HG03521 (cell line): Measurements from ENCODE around the gene UQCR10.

Experiments used
- ATAC-seq: cut with Tn5 transposase; IDR thresholded peaks from one replicate; pipeline ENCODE4 v1.9.1; 2021; ENCODE audit warnings: mild to moderate bottlenecking, moderate library complexity; ENCODE audit not compliant: unreplicated experiment

The UQCR10 gene

DNA sequence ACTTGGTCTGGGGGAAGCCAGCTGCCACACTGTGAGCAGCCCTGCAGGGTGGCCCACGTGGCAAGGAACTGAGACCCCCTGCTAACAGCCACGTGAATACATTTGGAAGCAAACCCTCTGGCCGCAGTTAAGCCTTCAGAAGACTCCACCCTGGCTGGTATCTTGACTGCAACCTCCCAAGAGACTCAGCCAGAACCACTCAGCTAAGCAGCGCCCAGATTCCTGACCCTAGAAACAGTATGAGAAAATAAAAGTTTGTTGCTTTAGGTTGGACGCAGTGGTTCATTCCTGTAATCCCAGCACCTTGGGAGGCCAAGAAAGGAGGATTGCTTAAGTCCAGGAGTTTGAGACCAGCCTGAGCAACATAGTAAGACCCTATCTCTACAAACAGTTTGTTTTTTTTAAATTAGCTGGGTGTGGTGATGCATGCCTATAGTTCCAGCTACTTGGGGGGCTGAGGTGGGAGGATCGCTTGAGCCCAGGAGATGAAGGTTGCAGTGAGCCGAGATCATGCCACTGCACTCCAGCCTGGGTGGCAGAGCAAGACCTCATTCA is 9.0 kb upstream of the UQCR10 start:
- ATAC-seq, result no peak

DNA sequence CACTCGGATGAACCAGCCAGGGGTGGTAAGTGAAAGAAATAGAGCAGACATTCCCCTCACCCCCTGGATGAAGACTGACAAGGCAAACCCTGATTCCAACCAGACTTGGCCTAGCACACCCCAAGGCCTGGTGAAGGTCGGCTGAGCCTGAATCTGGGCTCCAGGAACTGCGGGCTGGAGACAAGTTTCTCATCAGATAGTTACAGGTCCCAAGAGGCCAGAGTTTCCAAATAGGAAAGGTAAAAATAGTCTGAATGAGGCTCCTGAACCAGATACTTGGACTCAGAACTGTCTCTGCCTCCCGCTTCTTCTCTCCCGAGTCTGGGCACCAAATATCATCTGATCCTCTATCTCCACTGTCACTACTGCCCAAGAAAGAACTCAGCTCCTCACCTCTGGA is 8.2 kb upstream of the UQCR10 start:
- ATAC-seq, result no peak

DNA sequence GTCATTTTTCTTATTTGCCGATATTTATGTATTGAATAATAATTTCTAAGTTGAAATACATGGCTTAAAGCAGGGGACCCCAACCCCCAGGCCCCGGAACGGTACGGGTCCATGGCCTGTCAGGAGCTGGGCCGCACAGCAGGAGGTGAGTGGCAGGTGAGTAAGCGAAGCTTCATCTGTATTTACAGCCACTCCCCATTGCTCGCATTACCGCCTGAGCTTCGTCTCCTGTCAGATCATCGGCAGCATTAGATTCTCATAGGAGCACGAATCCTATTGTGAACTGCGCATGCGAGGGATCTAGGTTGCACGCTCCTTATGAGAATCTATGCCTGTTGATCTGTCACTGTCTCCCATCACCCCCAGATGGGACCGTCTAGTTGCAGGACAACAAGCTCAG is 4.9 kb upstream of the UQCR10 start:
- ATAC-seq, result no peak

- no peak for ATAC-seq
Measured at GRCh38 chr22:29765905-29766631, 1.1 kb upstream of the UQCR10 start.

DNA sequence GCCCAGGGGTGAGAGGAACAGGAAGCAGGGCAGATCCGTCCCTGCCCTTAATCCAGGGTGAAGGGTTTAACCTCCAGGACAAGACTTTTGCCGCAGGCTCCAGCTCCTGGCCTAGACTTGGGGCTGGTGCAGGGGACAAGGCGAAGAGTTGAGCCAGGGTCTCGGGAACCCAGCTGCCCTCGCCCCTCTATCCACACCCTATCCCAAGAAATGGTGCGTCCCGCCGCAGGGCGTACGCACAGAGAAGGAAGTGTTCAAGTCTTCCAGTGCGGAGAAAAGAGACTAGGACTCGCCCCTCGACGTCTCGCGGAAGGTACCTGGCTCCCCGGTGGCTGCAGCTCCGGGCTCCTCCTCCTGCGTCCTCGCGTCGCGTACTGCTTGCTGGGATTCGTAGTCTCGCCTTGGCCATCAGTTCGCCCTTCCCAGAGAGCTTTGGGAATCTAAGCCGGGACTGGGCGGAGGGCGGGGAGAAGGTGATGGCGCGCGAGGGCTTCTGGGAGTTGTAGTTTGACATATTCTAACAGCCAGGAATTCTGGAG is 468 bp upstream of the UQCR10 start, which contains the start of gene ZMAT5:
ZMAT5 (minus strand) TSS at position 376 of the 539 bp plus-strand sequence. CDS start 18,463 bp downstream, outside the sequence.
- ATAC-seq, result peak; percentile 91

GRCh38 chr22:29768052-29768693 is 1.0 kb downstream of the UQCR10 start:
- no peak for ATAC-seq

- ATAC-seq, result no peak
Measured at GRCh38 chr22:29769723-29770321, 2.7 kb downstream of the UQCR10 start.

DNA sequence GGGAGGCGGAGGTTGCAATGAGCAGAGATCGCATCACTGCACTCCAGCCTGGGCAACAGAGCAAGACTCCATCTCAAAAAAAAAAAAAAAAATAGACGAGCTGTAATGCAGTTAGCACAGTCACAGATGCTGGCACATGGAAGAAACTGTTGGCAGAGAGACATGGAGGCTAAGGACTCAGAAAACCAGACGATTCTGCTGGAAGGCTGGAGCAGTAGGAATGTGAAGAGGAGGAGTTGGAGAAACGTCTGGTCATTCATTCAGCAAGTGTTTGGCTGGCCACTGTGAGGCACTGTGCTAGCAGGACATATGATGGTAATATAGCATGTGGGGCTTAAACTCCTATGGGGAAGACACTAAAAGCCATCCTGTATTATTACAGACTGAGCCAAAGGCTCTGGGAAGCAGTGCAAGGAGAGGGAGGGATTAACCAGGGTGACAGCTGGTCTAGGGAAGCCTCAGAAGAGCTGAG is 5.0 kb downstream of the UQCR10 start:
- no peak for ATAC-seq

DNA sequence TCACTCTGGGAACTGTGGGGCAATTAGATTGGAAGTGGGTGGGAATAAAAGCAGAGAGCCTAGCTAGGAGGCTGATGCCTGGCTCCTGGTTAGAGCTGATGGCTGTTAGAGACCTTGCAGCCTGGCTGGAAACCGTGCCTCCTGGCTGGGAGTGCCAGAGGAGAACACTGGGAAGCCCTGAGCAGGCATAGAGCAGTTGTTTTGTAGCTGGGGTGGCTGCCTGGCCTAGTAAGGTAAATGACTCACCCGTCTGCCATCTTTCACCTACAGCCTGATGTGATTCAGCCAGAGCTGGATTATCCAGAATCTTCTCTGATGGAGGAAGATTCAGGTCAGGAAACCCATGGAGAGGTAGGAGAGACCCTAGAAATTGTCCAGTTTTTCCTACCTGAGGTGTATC is 6.1 kb downstream of the UQCR10 start:
- ATAC-seq, result no peak

GRCh38 chr22:29780220-29780619 is 13.1 kb downstream of the UQCR10 start:
- no peak for ATAC-seq

DNA sequence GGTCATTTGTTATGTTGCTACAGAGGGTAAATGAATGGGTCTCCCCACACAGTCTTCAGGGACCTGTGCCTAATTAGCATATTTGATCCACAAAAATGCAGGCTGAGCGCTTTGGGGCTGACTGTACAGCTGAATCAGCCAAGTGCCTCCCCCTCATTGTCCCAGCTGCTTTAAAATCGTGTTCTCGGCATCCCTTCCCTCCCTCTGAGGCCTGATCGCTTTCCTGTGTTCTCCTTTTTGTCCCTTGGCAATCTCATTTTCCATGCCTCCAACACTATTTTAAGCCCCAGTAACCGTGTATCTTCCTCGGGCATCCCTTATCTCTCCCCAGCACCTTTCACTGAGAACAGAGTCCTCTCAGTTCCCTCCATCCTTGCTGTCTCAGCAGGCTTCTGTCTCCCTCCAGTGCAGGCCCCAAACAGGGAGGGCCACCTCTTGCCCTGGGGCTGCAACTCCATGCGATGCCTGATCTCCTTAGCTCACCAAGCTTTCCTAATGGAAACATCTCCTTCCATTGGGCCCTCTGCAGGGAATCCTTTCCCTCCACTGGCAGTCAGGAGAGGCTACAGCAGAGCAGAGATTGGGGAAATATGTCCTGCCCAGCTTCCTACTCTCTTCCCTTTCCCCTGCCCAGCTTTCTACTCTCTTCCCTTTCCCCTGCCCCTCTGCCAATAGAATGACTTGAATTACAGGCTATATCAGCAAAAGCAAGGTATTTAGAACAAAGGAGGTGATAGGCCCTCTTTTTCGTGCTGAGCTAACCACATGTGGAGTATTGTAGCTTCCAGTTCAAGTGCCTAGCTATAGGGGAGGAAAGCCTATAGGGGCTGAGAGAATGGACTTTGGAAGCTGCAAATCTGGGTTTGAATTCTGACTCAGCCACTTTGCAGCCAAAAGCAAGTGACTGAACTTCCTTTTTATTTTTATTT is 13.8 kb downstream of the UQCR10 start:
- ATAC-seq, result no peak

DNA sequence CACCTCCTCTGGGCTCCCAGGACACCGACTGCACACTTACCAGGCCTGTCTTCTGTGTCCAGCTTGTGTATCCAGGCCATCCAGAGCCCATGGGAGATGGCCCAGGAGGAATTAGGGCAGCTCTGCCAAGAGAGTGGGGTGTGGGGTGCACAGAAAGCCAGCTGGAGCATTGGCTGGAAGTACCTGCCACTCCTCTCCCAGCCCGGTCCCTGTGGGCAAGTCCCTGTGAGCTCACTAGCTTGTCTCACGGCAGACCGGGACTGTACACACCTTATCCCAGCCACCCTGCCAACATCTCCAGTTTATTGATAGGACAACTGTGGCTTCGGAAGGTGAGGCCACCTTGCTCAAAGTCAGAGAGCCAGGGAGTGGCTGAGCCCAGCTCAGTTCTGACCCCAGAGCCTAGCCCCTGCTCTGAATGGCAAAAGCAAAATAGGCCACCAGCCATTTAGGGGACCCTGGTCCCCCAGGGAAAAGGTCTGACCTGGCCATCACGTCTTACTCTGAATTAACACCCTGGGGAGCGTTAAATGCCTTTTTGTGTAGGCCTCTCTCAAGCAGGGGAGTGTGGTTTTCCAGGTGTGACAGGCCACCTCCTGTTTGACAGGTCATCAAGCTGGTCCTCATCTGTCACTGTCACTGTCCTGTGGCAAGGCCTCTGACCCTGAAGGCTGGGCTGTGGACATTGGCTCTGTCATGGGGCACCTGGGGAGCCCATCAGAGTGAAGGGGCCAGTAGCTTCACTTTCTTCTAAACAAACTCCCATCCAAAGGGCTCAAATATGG is 15.1 kb downstream of the UQCR10 start:
- ATAC-seq, result no peak

DNA sequence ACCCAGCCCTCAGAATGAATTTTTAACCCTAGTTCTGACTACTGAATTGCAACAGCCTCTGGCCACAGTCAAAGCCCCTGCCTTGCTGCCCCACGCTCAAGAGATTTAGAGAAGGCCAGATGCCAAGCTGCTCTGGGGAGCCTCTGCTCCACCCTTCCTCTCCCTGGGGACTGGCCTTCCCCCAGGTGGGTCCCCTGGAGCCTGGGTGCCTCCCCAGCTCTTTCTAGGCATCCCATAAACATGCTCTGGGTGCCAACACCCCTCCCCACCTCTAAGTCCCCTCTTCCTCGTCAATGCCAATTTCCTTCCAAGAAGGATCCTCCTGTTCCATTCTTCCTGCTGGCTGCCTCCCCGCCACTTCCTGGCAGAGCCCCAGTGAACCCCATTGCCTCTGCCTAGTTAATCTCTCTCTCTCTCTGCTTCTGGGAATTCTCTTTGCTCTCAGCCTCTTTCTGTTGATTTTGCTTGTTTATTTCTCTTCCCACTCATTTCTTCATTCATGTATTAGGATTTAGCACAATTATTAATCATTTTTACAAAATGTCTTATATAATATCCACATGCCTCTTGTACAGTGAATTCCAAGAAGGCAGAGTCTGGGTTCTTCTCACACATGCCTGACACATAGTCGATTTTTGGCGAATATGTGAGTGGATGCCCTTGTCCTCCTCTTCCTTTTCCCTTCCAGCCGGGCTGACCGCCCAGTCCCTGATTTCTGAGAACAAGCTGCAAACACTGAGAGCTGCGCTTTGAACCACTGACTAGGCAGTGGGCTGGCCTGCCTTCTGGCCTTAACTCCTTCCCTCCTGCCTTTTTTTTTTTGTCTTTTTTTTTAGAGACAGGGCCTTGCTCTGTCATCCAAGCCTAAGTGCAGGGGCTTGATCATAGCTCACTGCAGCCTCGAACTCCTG is 17.5 kb downstream of the UQCR10 start:
- ATAC-seq, result no peak

GRCh38 chr22:29786031-29786430 is 18.9 kb downstream of the UQCR10 start:
- no peak for ATAC-seq

- no peak for ATAC-seq
Measured at GRCh38 chr22:29787371-29787980, 20.3 kb downstream of the UQCR10 start.

GRCh38 chr22:29788339-29789279 is 21.4 kb downstream of the UQCR10 start:
- no peak for ATAC-seq

DNA sequence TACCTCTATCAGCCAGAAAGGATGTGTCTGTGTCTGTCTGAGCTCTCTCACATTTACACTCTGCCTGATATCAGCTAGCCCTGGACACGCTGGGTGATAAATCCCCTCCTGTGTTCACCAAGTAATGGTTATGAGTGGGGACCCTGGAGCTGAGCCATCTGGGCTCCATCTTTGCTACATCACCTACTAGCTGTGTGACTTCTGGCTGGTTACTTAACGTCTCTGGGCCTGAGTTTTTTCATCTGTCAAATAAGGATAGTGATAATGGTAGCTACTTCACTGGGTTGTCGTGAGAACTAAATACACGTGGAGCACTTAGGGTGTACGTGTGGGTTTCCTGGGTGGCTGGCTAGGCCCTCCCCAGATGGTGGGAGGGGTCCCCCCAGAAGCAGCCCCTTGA is 22.9 kb downstream of the UQCR10 start:
- no peak for ATAC-seq
